Smooth muscle cell (in vitro differentiated cells): Measurements from ENCODE around the gene MAGI2. TPM values are rescaled to one million over a fixed set of nuclear protein-coding genes. Genes with fewer than 3 reads are reported as not detected.

ENCODE experiments used
- DNase-seq: peaks from one replicate; lab custom pipeline; 2025; ENCODE audit not compliant: unreplicated experiment; lab: John Stamatoyannopoulos, UW
- H2AFZ ChIP-seq: fragments of 200-600 bp; sonication (generic); 2 replicates; pipeline ENCODE4 v1.6.0; 2016; ENCODE audit warnings: antibody characterized with exemption, low read depth, mild to moderate bottlenecking
- H3F3A ChIP-seq: fragments of 200-600 bp; sonication (generic); 2 replicates; pipeline ENCODE4 v1.6.0; 2017; ENCODE audit warnings: antibody characterized with exemption, low read depth
- H3K27ac ChIP-seq: fragments of 200-600 bp; sonication (generic); 2 replicates; pipeline ENCODE4 v1.5.1; 2016; ENCODE audit warnings: low read depth, mild to moderate bottlenecking
- H3K27me3 ChIP-seq: fragments of 200-600 bp; sonication (generic); 2 replicates; pipeline ENCODE4 v1.6.1; 2016; ENCODE audit warnings: low read depth, mild to moderate bottlenecking
- H3K36me3 ChIP-seq: fragments of 200-600 bp; sonication (generic); 2 replicates; pipeline ENCODE4 v1.5.1; 2016; ENCODE audit warnings: low read depth
- H3K4me1 ChIP-seq: fragments of 200-600 bp; sonication (generic); 2 replicates; pipeline ENCODE4 v1.5.1; 2016; ENCODE audit warnings: low read depth
- H3K4me2 ChIP-seq: fragments of 200-600 bp; sonication (generic); 2 replicates; pipeline ENCODE4 v1.6.0; 2016; ENCODE audit warnings: mild to moderate bottlenecking
- H3K4me3 ChIP-seq: fragments of 200-600 bp; sonication (generic); 2 replicates; pipeline ENCODE4 v1.5.1; 2016; ENCODE audit warnings: mild to moderate bottlenecking
- H3K79me2 ChIP-seq: fragments of 200-600 bp; sonication (generic); 2 replicates; pipeline ENCODE4 v1.6.0; 2016; ENCODE audit warnings: low read depth, mild to moderate bottlenecking
- H3K9ac ChIP-seq: fragments of 200-600 bp; sonication (generic); 2 replicates; pipeline ENCODE4 v1.6.0; 2016; ENCODE audit warnings: low read depth
- H3K9me3 ChIP-seq: fragments of 200-600 bp; sonication (generic); replicated peaks from 2 replicates; pipeline ENCODE4 v1.5.1; 2016; ENCODE audit warnings: low read depth
- H4K20me1 ChIP-seq: fragments of 200-600 bp; sonication (generic); 2 replicates; pipeline ENCODE4 v1.6.0; 2016; ENCODE audit warnings: low read depth
- CTCF ChIP-seq: fragments of 200-600 bp; sonication (generic); IDR thresholded peaks from 2 replicates; pipeline ENCODE4 v1.5.1; 2017; ENCODE audit warnings: borderline replicate concordance, mild to moderate bottlenecking, antibody characterized with exemption; ENCODE audit not compliant: insufficient read depth, poor library complexity, severe bottlenecking
- WGBS: methylation state at CpG from one replicate; pipeline ENCODE4 v1.1.7; 2016; ENCODE audit warnings: low lambda C conversion rate; 5-methylcytosine and 5-hydroxymethylcytosine counted together
- polyA plus RNA-seq: library from polyadenylated mRNA; unstranded; fragments of >200 nt; fragmentation: Nextera tagmentation; extraction: Ambion mirVana; gene quantifications from 2 replicates; pipeline ENCODE4 v1.2.1, GENCODE V29; 2016
- total RNA-seq: library from RNA; depleted of rRNA; stranded (reverse); fragments of >200 nt; gene quantifications from 2 replicates; pipeline ENCODE4 v1.2.3, GENCODE V29; 2014

Gene MAGI2
- total and polyA plus RNA-seq, 2 experiments from 2014 or later, result 3.4 to 10.7 TPM

GRCh38 chr7:78565784-78566183, 887.7 kb downstream of the MAGI2 start:
- no peak overlapping the region for H3K9ac ChIP-seq
- H3K4me1 ChIP-seq, result no peaks in the 10 kb centered on the region
- H3K79me2 ChIP-seq, result no peaks in the 10 kb centered on the region
- no peaks in the 10 kb centered on the region for H3K9me3 ChIP-seq
- no peak for TF ChIP-seq CTCF
- no peaks in the 10 kb centered on the region for H4K20me1 ChIP-seq
- H2AFZ ChIP-seq, result no peak overlapping the region
- DNase-seq, result no peak
- H3F3A ChIP-seq, result no peaks in the 10 kb centered on the region
- no peaks in the 10 kb centered on the region for H3K36me3 ChIP-seq
- H3K27me3 ChIP-seq, result no peaks in the 10 kb centered on the region
- H3K4me2 ChIP-seq, result no peak overlapping the region
- H3K27ac ChIP-seq, result no peak overlapping the region
- 71% methylated on average over 5 of the region's 5 CpGs for WGBS
- H3K4me3 ChIP-seq, result no peak overlapping the region

- WGBS, result 31% methylated on average over 5 of the region's 5 CpGs
- no peak for TF ChIP-seq CTCF
Observed at GRCh38 chr7:78563191-78563590, 890.3 kb downstream of the MAGI2 start.

GRCh38 chr7:78562191-78562590, 891.3 kb downstream of the MAGI2 start:
- Histone ChIP-seq H3K79me2 (no peaks in the 10 kb centered on the region), H4K20me1 (no peaks in the 10 kb centered on the region), H3K4me3 (no peak overlapping the region), H3K27me3 (no peaks in the 10 kb centered on the region), H3F3A (no peaks in the 10 kb centered on the region), H3K9ac (no peak overlapping the region), H3K4me2 (no peak overlapping the region), H3K9me3 (no peaks in the 10 kb centered on the region), H3K36me3 (no peaks in the 10 kb centered on the region), H3K4me1 (no peaks in the 10 kb centered on the region), H3K27ac (no peak overlapping the region), H2AFZ (no peak overlapping the region)
- DNase-seq, result no peak
- no peak for TF ChIP-seq CTCF

More at GRCh38 chr7:78563191-78563590, 890.3 kb downstream of the MAGI2 start:
- Histone ChIP-seq H3K9me3 (no peaks in the 10 kb centered on the region), H4K20me1 (no peaks in the 10 kb centered on the region), H3K79me2 (no peaks in the 10 kb centered on the region), H3K4me3 (no peak overlapping the region), H3K4me2 (no peak overlapping the region), H3K9ac (no peak overlapping the region), H2AFZ (no peak overlapping the region), H3K36me3 (no peaks in the 10 kb centered on the region), H3K27ac (no peak overlapping the region), H3F3A (no peaks in the 10 kb centered on the region), H3K27me3 (no peaks in the 10 kb centered on the region), H3K4me1 (no peaks in the 10 kb centered on the region)
- no peak for DNase-seq

GRCh38 chr7:78558566-78558965, 894.9 kb downstream of the MAGI2 start:
- H4K20me1 ChIP-seq, result no peaks in the 10 kb centered on the region
- H3K4me1 ChIP-seq, result no peaks in the 10 kb centered on the region
- WGBS, result 75% methylated on average over 3 of the region's 3 CpGs
- H2AFZ ChIP-seq, result no peak overlapping the region
- H3K27ac ChIP-seq, result no peak overlapping the region
- no peak overlapping the region for H3K4me3 ChIP-seq
- DNase-seq, result no peak
- H3K27me3 ChIP-seq, result no peaks in the 10 kb centered on the region
- H3K4me2 ChIP-seq, result no peak overlapping the region
- no peaks in the 10 kb centered on the region for H3K36me3 ChIP-seq
- TF ChIP-seq CTCF, result no peak
- no peak overlapping the region for H3K9ac ChIP-seq
- no peaks in the 10 kb centered on the region for H3K9me3 ChIP-seq
- no peaks in the 10 kb centered on the region for H3K79me2 ChIP-seq
- no peaks in the 10 kb centered on the region for H3F3A ChIP-seq
